GM23248 (cell line): ENCODE results near the gene PRAC1. TPM values are rescaled to one million over a fixed set of nuclear protein-coding genes. Genes with fewer than 3 reads are reported as not detected.

Source experiments
- DNase-seq: peaks from one replicate; pipeline ENCODE4 v3.0.0-alpha.2; 2015
- H2AFZ ChIP-seq: fragments of 200-600 bp; sonication (generic); 2 replicates; pipeline ENCODE4 v1.6.1; 2016; ENCODE audit warnings: antibody characterized with exemption
- H3F3A ChIP-seq: fragments of 200-600 bp; sonication (generic); 2 replicates; pipeline ENCODE4 v1.6.1; 2016; ENCODE audit warnings: mild to moderate bottlenecking, antibody characterized with exemption, mixed run types; ENCODE audit not compliant: insufficient read depth
- H3K27ac ChIP-seq: fragments of 200-600 bp; sonication (generic); 2 replicates; pipeline ENCODE4 v1.5.1; 2016; ENCODE audit warnings: mild to moderate bottlenecking
- H3K27me3 ChIP-seq: fragments of 200-600 bp; sonication (generic); replicated peaks from 2 replicates; pipeline ENCODE4 v1.6.1; 2016; ENCODE audit warnings: mild to moderate bottlenecking; ENCODE audit not compliant: insufficient read depth
- H3K36me3 ChIP-seq: fragments of 200-600 bp; sonication (generic); 2 replicates; pipeline ENCODE4 v1.6.1; 2016; ENCODE audit warnings: low read depth, mild to moderate bottlenecking
- H3K4me1 ChIP-seq: fragments of 200-600 bp; sonication (generic); 2 replicates; pipeline ENCODE4 v1.6.1; 2016; ENCODE audit warnings: mild to moderate bottlenecking; ENCODE audit not compliant: insufficient read depth
- H3K4me2 ChIP-seq: fragments of 200-600 bp; sonication (generic); one replicate; pipeline ENCODE4 v1.6.1; 2016; ENCODE audit warnings: mild to moderate bottlenecking; ENCODE audit not compliant: unreplicated experiment
- H3K4me3 ChIP-seq: fragments of 200-600 bp; sonication (generic); 2 replicates; pipeline ENCODE4 v1.5.1; 2016; ENCODE audit warnings: mild to moderate bottlenecking
- H3K79me2 ChIP-seq: fragments of 200-600 bp; sonication (generic); 2 replicates; pipeline ENCODE4 v1.6.1; 2016; ENCODE audit warnings: mild to moderate bottlenecking; ENCODE audit not compliant: insufficient read depth
- H3K9ac ChIP-seq: fragments of 200-600 bp; sonication (generic); 2 replicates; pipeline ENCODE4 v1.6.1; 2016; ENCODE audit warnings: mild to moderate bottlenecking
- H3K9me2 ChIP-seq: fragments of 200-600 bp; sonication (generic); 2 replicates; pipeline ENCODE4 v1.6.1; 2016; ENCODE audit warnings: mixed run types, mild to moderate bottlenecking, moderate library complexity; ENCODE audit not compliant: insufficient read depth
- H3K9me3 ChIP-seq: fragments of 200-600 bp; sonication (generic); one replicate; pipeline ENCODE4 v1.6.1; 2017; ENCODE audit warnings: low read depth
- H4K20me1 ChIP-seq: fragments of 200-600 bp; sonication (generic); 2 replicates; pipeline ENCODE4 v1.6.0; 2016; ENCODE audit not compliant: insufficient read depth
- EZH2 ChIP-seq: fragments of 200-600 bp; sonication (generic); IDR thresholded peaks from 2 replicates; pipeline ENCODE4 v1.6.1; 2018; ENCODE audit warnings: antibody characterized with exemption, mild to moderate bottlenecking; ENCODE audit not compliant: insufficient read depth, poor library complexity, severe bottlenecking
- EZH2phosphoT487 ChIP-seq: fragments of 200-600 bp; sonication (generic); IDR thresholded peaks from 2 replicates; pipeline ENCODE4 v1.6.1; 2018; ENCODE audit warnings: antibody characterized with exemption, moderate library complexity, mild to moderate bottlenecking, low read depth; ENCODE audit not compliant: insufficient read depth
- WGBS, 2 experiments: methylation state at CpG; one replicate each; pipeline ENCODE4 v1.1.6; 2015 to 2017; ENCODE audit warnings: low lambda C conversion rate in 2 of 2, low coverage in 1 of 2; ENCODE audit errors: missing lambda C conversion rate in 2 of 2; 5-methylcytosine and 5-hydroxymethylcytosine counted together
- in situ Hi-C: fragments of 300-500 bp; cut with MboI; formaldehyde crosslinking; loops from 2 replicates; pipeline ENCODE4 v1.15.0; 2020
- polyA plus RNA-seq: library from polyadenylated mRNA; unstranded; fragments of >200 nt; fragmentation: Nextera tagmentation; extraction: Ambion mirVana; gene quantifications from 2 replicates; pipeline ENCODE4 v1.2.1, GENCODE V29; 2016
- total RNA-seq: library from RNA; depleted of rRNA; stranded (reverse); fragments of >200 nt; shearing (Covaris generic); gene quantifications from 2 replicates; pipeline ENCODE4 v1.2.3, GENCODE V29; 2014

Gene PRAC1
- total and polyA plus RNA-seq, 2 experiments from 2014 or later, result not detected

DNA sequence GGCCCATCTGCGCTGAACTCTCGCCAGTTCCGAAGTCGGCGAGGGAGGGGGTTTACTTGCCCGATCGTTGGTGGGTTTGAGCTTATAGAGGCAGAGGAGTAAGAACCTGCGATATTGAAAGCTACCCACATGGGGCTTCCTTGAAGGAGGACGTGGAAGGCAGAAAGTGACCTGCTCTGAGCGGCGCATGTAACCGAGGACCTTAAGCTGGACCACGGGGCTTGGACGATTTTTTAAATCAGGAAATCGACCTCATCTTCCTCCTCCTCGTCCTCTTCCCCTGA is 2.6 kb upstream of the PRAC1 start:
- Histone ChIP-seq H3K4me2 (no peak overlapping the region), H2AFZ (no peak overlapping the region), H4K20me1 (no peaks in the 10 kb centered on the region), H3K27ac (no peak overlapping the region), H3K27me3 (peaks cover 99% of the 10 kb centered on the region), H3K4me3 (peak overlapping the region; percentile 29; the same call in 1 of the 2 replicates), H3K9me2 (no peaks in the 10 kb centered on the region), H3F3A (no peaks in the 10 kb centered on the region), H3K9me3 (no peaks in the 10 kb centered on the region), H3K36me3 (no peaks in the 10 kb centered on the region), H3K79me2 (no peaks in the 10 kb centered on the region), H3K9ac (no peak overlapping the region), H3K4me1 (no peaks in the 10 kb centered on the region)
- TF ChIP-seq EZH2 (no peak), EZH2phosphoT487 (no peak)
- in situ Hi-C loops, result no loop called here
- peak; percentile 29 for DNase-seq
- WGBS, 2 experiments, result 1 to 6% methylated on average over 12 to 16 of the region's 16 CpGs

DNA sequence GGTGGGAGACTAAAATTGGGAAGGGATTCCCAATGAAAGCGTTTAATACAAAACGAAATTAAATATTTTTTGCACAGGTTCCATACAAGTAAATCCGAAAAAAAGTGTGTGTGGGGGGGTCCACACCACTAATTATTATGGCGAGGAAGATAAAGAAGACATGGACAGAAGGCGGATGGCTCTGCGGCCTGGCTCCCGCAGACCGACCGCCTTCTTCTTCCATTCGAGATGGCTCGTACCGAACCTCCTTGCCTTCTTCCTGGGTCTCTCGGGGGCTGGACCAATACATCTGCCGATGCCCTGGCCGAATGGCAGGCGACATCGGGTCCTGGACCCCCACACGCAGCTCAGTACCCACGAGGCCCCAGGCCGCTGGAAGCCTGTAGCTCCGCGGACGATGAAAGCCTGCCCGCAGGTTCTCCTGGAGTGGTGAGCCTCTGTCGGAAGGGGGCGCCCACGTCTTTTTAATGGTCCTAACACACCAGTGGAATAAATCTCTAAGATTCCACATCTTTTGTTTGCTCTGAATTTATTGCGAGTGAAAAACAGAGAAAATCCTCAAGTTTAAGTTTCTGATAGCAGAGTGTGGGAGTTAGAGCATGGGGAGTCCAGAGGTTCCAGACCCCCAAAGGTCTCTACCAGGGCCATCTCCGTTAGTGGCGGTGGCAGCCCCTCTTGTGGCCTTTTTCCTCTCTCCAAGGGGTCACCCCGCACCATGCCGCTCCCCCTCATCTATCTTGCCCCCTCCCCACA is 2.1 kb upstream of the PRAC1 start:
- no peaks in the 10 kb centered on the region for H3K9me2 ChIP-seq
- H3K36me3 ChIP-seq, result no peaks in the 10 kb centered on the region
- DNase-seq, result peak; percentile 89
- H3F3A ChIP-seq, result no peaks in the 10 kb centered on the region
- no peak overlapping the region for H3K9ac ChIP-seq
- peaks cover 99% of the 10 kb centered on the region for H3K27me3 ChIP-seq
- in situ Hi-C loops, result no loop called here
- no peaks in the 10 kb centered on the region for H3K79me2 ChIP-seq
- no peaks in the 10 kb centered on the region for H3K9me3 ChIP-seq
- no peaks in the 10 kb centered on the region for H3K4me1 ChIP-seq
- TF ChIP-seq EZH2phosphoT487 (peak; percentile 52; the same call in 1 of the 2 replicates), EZH2 (peak; percentile 83)
- WGBS, 2 experiments, result 7 to 13% methylated on average over 29 to 32 of the region's 32 CpGs
- peak overlapping the region; percentile 29; the same call in 1 of the 2 replicates for H3K4me3 ChIP-seq
- H3K4me2 ChIP-seq, result no peak overlapping the region
- no peak overlapping the region for H2AFZ ChIP-seq
- no peaks in the 10 kb centered on the region for H4K20me1 ChIP-seq
- no peak overlapping the region for H3K27ac ChIP-seq

DNA sequence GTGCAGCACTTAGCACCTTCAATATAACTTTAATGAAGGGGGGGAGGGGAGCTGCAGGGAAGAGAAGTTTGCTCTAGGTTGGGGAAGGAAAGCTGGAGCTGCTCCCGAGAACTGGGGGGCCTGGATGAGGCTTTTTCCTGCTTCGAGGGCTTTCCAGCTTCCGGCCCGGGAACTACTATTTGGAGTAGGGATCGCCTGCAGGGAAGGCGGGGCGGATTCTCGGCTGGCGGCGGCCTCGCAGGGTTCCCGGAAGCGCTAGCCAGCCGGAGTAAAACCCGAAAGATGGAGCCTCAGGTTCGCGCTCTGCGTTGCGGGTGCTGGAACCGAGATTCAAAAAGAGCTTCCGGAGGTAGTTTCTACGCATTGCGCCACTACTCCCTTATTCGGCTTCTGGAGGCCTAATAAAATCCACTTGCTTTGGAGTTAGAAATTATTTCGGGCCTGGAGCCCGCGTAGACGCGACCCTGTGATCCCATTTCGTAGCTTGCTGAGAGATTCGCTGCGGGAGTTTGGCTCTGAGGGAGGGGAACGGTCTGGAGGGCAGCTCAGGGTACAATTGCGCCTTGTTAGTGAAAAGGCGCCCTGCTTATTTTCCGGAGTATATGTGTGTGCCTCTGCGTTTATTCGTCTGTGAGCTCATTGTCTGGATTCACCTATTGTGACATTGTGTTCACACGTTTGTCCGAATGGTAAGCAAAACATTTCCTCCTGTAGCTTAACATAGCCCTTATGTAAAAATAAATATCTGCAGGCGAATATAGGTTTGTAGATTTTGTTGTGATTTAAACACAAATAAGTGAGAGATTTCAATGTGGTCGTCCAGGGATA is 1.3 kb upstream of the PRAC1 start:
- Histone ChIP-seq H2AFZ (no peak overlapping the region), H3K27ac (no peak overlapping the region), H3K4me2 (no peak overlapping the region), H3K9me2 (no peaks in the 10 kb centered on the region), H3F3A (no peaks in the 10 kb centered on the region), H4K20me1 (no peaks in the 10 kb centered on the region), H3K4me3 (no peak overlapping the region; the same call in 1 of the 2 replicates), H3K79me2 (no peaks in the 10 kb centered on the region), H3K9ac (no peak overlapping the region), H3K27me3 (peaks cover 99% of the 10 kb centered on the region), H3K4me1 (no peaks in the 10 kb centered on the region), H3K36me3 (no peaks in the 10 kb centered on the region), H3K9me3 (no peaks in the 10 kb centered on the region)
- TF ChIP-seq EZH2phosphoT487 (0 out of 2 replicates have a peak, but pooled peaks have one; percentile 38), EZH2 (peak; percentile 67)
- in situ Hi-C loops, result no loop called here
- no peak for DNase-seq
- 33 to 34% methylated on average over 42 of the region's 42 CpGs for WGBS, 2 experiments

DNA sequence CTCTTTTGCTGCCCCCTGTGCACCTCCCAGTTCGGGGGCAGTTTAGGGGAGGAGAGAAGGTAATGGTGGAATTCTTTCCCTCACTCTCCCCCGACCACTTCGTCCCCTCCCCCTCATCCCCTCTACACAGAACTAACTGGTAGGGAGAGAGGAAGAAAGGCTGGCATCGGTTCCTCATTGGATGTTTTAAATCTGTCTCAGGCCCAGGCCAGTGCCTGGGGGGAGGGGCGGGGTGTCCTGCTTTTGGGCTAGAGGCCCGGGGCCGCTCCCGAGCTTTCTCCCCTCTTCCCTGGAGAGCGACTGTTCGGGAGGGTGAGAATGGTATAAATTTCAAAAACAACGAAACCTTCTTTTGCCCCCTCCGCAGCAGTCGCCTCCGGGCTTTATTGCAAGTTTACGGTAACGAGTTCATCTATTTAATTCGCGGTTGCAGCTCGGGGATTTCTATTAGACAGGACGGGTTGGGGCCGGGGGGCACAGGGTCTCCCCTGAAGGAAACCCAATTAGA is 651 bp upstream of the PRAC1 start, which contains the start of gene PRAC2:
Gene PRAC2, plus strand, starts transcription at position 271 of the 508 bp plus-strand sequence. CDS start 1,226 bp downstream, outside the sequence.
- Histone ChIP-seq H3K4me2 (no peak within 1 kb of the TSS), H2AFZ (no peak within 1 kb of the TSS), H3K9me3 (no peaks in the 10 kb centered on the region), H3K36me3 (no peaks in the 10 kb centered on the region), H3F3A (no peaks in the 10 kb centered on the region), H3K27ac (no peak within 1 kb of the TSS), H3K27me3 (peaks cover 99% of the 10 kb centered on the region), H4K20me1 (no peaks in the 10 kb centered on the region), H3K4me1 (no peaks in the 10 kb centered on the region), H3K9me2 (no peaks in the 10 kb centered on the region), H3K4me3 (no peak within 1 kb of the TSS; the same call in 1 of the 2 replicates), H3K9ac (no peak within 1 kb of the TSS), H3K79me2 (no peaks in the 10 kb centered on the region)
- DNase-seq, result no peak
- no peak for TF ChIP-seq EZH2phosphoT487
- in situ Hi-C loops, result no loop called here
- WGBS, 2 experiments, result 9 to 14% methylated on average over 19 to 21 of the region's 21 CpGs
